Measurements from ENCODE around the gene CNGA2.

DNA sequence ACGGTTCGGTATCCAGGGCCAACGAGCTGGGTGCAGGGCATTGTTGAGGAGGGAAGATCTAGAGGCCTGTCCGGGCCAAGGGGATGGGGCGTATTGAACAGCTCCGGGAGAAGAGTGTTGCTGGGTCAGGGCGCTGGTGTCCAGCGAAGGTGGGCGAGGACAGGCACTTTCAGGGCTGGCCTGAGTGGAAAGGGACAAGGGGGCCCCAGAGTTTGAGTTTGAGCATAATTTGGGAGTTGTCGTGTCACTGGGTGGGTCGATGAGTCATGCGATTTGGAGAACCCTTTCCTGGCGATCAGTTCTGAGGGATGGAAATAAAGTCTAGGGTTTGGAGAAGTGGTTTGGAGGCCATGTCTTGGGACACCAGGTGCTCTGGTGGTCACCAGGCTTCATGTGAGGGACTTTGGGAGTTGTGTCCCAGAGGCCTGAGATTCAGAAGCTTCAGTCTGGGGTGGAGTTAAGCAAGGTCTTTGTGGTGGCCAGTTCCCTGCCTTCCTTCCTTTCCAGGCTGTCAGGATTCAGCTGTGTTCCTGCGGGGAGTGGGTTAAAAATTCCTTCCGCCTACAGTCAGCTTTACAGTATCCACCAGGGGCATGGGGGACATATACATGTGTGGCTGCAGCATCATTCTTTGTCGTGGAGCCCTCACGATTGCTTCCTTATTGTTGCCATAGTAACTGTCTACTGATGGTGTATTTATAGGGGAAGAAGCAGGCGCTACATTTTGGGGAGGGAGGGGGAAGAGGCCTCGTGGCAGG is 38.8 kb upstream of the CNGA2 start:
- TF ChIP-seq CTCF (IDR thresholded peaks at IDR 0.05; ENCODE audit: low read depth, low read length, poor library complexity, severe bottlenecking) (no peak), EZH2phosphoT487 (IDR thresholded peaks at IDR 0.05; ENCODE audit: borderline replicate concordance, low read length) (no peak)

Data from DOHH2 (cell line).